ENCODE data around the gene TMCO4.

TMCO4 gene

DNA sequence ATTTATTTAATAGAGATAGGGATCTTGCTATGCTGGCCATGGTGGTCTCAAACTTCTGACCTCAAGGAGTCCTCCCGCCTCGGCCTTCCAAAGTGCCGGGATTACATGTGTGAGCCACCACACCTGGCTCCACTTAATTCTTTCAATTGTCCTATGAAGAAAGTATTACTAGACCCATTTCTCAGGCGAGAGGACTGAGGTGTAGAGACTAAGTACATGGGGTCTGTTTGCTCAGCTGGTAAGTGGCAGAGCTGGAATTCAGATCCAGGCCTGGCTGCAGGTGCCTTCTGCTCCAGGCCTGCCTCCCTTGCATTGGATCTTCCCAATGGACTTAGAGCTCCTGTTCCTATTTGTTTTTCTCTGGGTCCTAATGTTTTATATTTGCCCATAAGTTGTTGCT is 79.5 kb downstream of the TMCO4 start:
- Histone ChIP-seq H4K20me1 (ENCODE audit: insufficient read depth, low read length) (no peaks in the 10 kb centered on the region), H3K4me1 (ENCODE audit: insufficient read depth, low read length, severe bottlenecking) (no peaks in the 10 kb centered on the region), H3K27me3 (ENCODE audit: insufficient read depth, low read length) (no peaks in the 10 kb centered on the region), H3K4me2 (ENCODE audit: low read length) (no peak overlapping the region), H3K9ac (ENCODE audit: low read length) (no peak overlapping the region), H3K36me3 (ENCODE audit: insufficient read depth, low read length) (no peaks in the 10 kb centered on the region), H3K79me2 (ENCODE audit: insufficient read depth, low read length) (no peaks in the 10 kb centered on the region), H3K4me3 (ENCODE audit: low read depth, low read length, poor library complexity, severe bottlenecking) (no peak overlapping the region), H3K9me3 (ENCODE audit: low read length) (no peaks in the 10 kb centered on the region), H2AFZ (ENCODE audit: low read length) (no peak overlapping the region), H3F3A (ENCODE audit: insufficient read depth, low read length) (no peaks in the 10 kb centered on the region), H3K9me2 (ENCODE audit: low read depth, low read length) (no peaks in the 10 kb centered on the region), H3K27ac (ENCODE audit: low read depth, low read length, poor library complexity, severe bottlenecking) (no peak overlapping the region)
- TF ChIP-seq EZH2 (IDR thresholded peaks at IDR 0.05; ENCODE audit: borderline replicate concordance, low read length) = no peak

DNA sequence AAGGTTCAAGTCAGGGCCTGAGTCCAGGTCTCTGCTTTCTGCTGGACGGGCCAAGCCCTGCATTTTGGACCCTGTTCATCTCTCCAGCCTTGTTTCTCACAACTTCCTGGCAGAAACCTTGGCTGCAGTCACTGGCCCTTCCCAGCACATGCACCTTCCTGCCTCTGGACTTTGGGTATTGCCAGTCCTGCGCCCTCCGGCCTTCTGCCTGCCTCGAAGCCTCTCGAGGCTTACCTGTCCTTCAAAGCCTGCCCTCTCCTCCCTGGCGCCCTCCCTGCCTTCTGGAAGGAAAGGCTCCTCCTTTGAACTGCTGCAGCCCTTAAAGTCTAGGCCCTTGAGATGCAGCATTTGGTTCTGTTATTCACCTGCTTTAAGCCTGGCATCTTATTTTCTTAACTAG is 82.2 kb downstream of the TMCO4 start:
- Histone ChIP-seq H3K9me3 (ENCODE audit: low read length) (no peaks in the 10 kb centered on the region), H3K9ac (ENCODE audit: low read length) (no peak overlapping the region), H2AFZ (ENCODE audit: low read length) (no peak overlapping the region), H3K27ac (ENCODE audit: low read depth, low read length, poor library complexity, severe bottlenecking) (no peak overlapping the region), H3K4me1 (ENCODE audit: insufficient read depth, low read length, severe bottlenecking) (no peaks in the 10 kb centered on the region), H3K36me3 (ENCODE audit: insufficient read depth, low read length) (no peaks in the 10 kb centered on the region), H3K4me3 (ENCODE audit: low read depth, low read length, poor library complexity, severe bottlenecking) (no peak overlapping the region), H4K20me1 (ENCODE audit: insufficient read depth, low read length) (no peaks in the 10 kb centered on the region), H3F3A (ENCODE audit: insufficient read depth, low read length) (no peaks in the 10 kb centered on the region), H3K27me3 (ENCODE audit: insufficient read depth, low read length) (no peaks in the 10 kb centered on the region), H3K79me2 (ENCODE audit: insufficient read depth, low read length) (no peaks in the 10 kb centered on the region), H3K9me2 (ENCODE audit: low read depth, low read length) (no peaks in the 10 kb centered on the region), H3K4me2 (ENCODE audit: low read length) (no peak overlapping the region)
- no peak for TF ChIP-seq EZH2 (IDR thresholded peaks at IDR 0.05; ENCODE audit: borderline replicate concordance, low read length)
- TF ChIP-seq, protein P1, sequence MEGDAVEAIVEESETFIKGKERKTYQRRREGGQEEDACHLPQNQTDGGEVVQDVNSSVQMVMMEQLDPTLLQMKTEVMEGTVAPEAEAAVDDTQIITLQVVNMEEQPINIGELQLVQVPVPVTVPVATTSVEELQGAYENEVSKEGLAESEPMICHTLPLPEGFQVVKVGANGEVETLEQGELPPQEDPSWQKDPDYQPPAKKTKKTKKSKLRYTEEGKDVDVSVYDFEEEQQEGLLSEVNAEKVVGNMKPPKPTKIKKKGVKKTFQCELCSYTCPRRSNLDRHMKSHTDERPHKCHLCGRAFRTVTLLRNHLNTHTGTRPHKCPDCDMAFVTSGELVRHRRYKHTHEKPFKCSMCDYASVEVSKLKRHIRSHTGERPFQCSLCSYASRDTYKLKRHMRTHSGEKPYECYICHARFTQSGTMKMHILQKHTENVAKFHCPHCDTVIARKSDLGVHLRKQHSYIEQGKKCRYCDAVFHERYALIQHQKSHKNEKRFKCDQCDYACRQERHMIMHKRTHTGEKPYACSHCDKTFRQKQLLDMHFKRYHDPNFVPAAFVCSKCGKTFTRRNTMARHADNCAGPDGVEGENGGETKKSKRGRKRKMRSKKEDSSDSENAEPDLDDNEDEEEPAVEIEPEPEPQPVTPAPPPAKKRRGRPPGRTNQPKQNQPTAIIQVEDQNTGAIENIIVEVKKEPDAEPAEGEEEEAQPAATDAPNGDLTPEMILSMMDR (IDR thresholded peaks at IDR 0.05; ENCODE audit: low read length) = no peak

DNA sequence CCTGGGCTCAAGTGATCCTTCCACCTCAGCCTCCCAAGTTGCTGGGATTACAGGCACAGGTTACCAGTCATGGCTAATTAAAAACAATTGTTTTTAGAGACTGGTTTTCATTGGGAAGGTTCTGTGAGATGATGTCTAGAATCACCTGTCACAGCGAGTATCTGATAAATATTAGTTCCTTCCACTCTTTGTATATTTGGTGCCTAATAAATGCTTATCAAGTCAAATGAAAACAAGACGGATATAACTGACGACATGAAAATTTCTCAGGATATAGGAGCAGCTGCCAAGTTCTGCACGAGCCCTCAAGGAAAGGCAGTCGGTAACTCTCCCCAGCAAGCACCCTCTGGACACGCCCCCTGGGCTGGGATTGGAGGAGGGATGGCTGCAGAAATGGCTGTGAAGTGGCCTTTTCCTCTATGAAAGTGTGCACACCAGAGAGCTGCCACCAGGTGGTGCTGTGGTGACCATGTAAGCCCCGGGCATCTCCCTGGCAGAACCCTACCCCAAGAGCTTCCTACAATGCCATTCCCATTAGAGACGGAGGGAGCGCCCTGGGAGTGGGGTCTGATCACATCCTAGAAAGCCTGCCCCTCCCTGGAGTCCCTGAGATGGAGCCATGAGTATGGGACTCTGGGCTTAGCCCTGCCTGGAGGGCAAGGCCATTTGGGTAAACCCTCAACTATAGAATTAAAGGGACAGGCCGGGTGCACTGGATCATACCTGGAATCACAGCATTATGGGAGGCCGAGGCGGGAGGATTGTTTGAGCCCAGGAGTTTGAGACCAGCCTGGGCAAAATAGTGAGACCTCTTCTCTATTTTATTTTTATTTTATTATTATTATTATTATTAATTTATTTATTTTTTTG is 84.1 kb downstream of the TMCO4 start:
- Histone ChIP-seq H3K36me3 (ENCODE audit: insufficient read depth, low read length) (no peaks in the 10 kb centered on the region), H3K4me1 (ENCODE audit: insufficient read depth, low read length, severe bottlenecking) (no peaks in the 10 kb centered on the region), H3K27ac (ENCODE audit: low read depth, low read length, poor library complexity, severe bottlenecking) (no peak overlapping the region), H3K79me2 (ENCODE audit: insufficient read depth, low read length) (no peaks in the 10 kb centered on the region), H3K9me3 (ENCODE audit: low read length) (no peaks in the 10 kb centered on the region), H3K9ac (ENCODE audit: low read length) (no peak overlapping the region), H3K9me2 (ENCODE audit: low read depth, low read length) (no peaks in the 10 kb centered on the region), H3K27me3 (ENCODE audit: insufficient read depth, low read length) (no peaks in the 10 kb centered on the region), H2AFZ (ENCODE audit: low read length) (no peak overlapping the region), H3K4me2 (ENCODE audit: low read length) (no peak overlapping the region), H4K20me1 (ENCODE audit: insufficient read depth, low read length) (no peaks in the 10 kb centered on the region), H3K4me3 (ENCODE audit: low read depth, low read length, poor library complexity, severe bottlenecking) (no peak overlapping the region), H3F3A (ENCODE audit: insufficient read depth, low read length) (no peaks in the 10 kb centered on the region)
- no peak for TF ChIP-seq EZH2 (IDR thresholded peaks at IDR 0.05; ENCODE audit: borderline replicate concordance, low read length)
- TF ChIP-seq, protein P1 (IDR thresholded peaks at IDR 0.05; ENCODE audit: low read length) = peak; percentile 95

DNA sequence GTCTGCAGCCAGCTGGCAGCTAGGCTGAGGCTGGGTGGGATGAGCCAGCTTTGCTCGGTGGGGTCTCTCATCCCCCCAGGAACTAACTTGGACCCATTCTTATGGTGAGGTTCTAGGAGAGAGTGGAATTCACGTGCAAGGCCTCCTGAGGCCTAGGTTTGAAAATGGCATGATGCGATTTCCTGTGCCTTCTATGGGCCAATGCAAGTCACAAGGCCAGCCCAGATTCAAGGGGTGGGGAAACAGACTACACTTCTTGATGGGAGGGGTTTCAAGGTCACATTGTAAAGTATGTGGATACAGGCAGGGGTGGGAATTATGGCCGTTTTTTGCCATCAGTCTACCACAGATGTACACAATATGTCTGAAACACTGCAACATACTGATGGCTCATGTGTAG is 86.8 kb downstream of the TMCO4 start:
- H3K9me2 ChIP-seq (ENCODE audit: low read depth, low read length) = no peaks in the 10 kb centered on the region
- no peak for TF ChIP-seq EZH2 (IDR thresholded peaks at IDR 0.05; ENCODE audit: borderline replicate concordance, low read length)
- TF ChIP-seq, protein P1 (IDR thresholded peaks at IDR 0.05; ENCODE audit: low read length) = no peak
- H3F3A ChIP-seq (ENCODE audit: insufficient read depth, low read length) = no peaks in the 10 kb centered on the region
- no peaks in the 10 kb centered on the region for H3K36me3 ChIP-seq (ENCODE audit: insufficient read depth, low read length)
- no peak overlapping the region for H3K4me3 ChIP-seq (ENCODE audit: low read depth, low read length, poor library complexity, severe bottlenecking)
- H3K27me3 ChIP-seq (ENCODE audit: insufficient read depth, low read length) = no peaks in the 10 kb centered on the region
- H3K9me3 ChIP-seq (ENCODE audit: low read length) = no peaks in the 10 kb centered on the region
- no peak overlapping the region for H2AFZ ChIP-seq (ENCODE audit: low read length)
- no peak overlapping the region for H3K9ac ChIP-seq (ENCODE audit: low read length)
- no peaks in the 10 kb centered on the region for H3K4me1 ChIP-seq (ENCODE audit: insufficient read depth, low read length, severe bottlenecking)
- no peaks in the 10 kb centered on the region for H4K20me1 ChIP-seq (ENCODE audit: insufficient read depth, low read length)
- H3K4me2 ChIP-seq (ENCODE audit: low read length) = no peak overlapping the region
- no peak overlapping the region for H3K27ac ChIP-seq (ENCODE audit: low read depth, low read length, poor library complexity, severe bottlenecking)
- no peaks in the 10 kb centered on the region for H3K79me2 ChIP-seq (ENCODE audit: insufficient read depth, low read length)
